ENCODE measurements around the gene PDE4D. TPM values are rescaled to one million over a fixed set of nuclear protein-coding genes. Genes with fewer than 3 reads are reported as not detected.

PDE4D gene
- total RNA-seq, 1 experiment from 2014 or later: 2.1 TPM

DNA sequence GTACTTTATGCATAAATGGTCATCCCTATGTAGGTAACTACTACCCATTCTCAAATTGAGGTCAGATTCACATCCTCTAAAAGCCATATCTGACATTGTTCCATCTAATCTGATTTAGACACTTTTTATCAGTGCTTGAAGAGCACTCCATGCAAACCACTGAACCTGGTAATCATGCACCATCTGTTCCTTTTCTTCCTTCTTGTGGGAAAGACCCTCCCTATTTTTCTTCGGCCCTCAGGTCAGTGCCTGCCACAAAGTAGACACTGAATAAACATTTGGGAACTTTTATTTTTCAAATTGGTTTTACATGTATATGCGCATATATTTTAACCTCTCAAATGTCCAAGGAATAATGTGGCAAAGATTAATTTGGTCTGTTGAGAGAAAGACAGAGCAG, 26.0 kb upstream of the PDE4D start:
- Histone ChIP-seq H3K18ac (ENCODE audit: insufficient read length, low read depth, low read length) (no peak overlapping the region), H2BK12ac (ENCODE audit: insufficient read length, low read depth, low read length) (no peak overlapping the region), H3K79me1 (ENCODE audit: insufficient read depth, low read depth, low read length, poor library complexity, severe bottlenecking) (no peaks in the 10 kb centered on the region), H3K9me3 (ENCODE audit: control insufficient read depth, low read depth, low read length) (no peaks in the 10 kb centered on the region), H4K91ac (ENCODE audit: insufficient read length, low read depth, low read length) (no peak overlapping the region), H3K23me2 (ENCODE audit: insufficient read length, low read depth, low read length, poor library complexity, severe bottlenecking) (no peaks in the 10 kb centered on the region), H3K27ac (ENCODE audit: insufficient read length, low read depth, low read length) (no peak overlapping the region), H2BK20ac (ENCODE audit: low read depth, low read length, poor library complexity, severe bottlenecking) (no peak overlapping the region), H3K14ac (ENCODE audit: insufficient read depth, low read length) (no peak overlapping the region), H3K79me2 (ENCODE audit: insufficient read depth, low read length) (no peaks in the 10 kb centered on the region), H3K27me3 (ENCODE audit: insufficient read depth, low read length) (no peaks in the 10 kb centered on the region), H2AFZ (ENCODE audit: low read length) (no peak overlapping the region), H4K8ac (replicated peaks; ENCODE audit: insufficient read length, low read depth, low read length) (no peak overlapping the region), H3K4me1 (ENCODE audit: insufficient read depth, low read length) (peaks cover 6% of the 10 kb centered on the region; the same call in 1 of the 2 replicates), H2AK5ac (ENCODE audit: insufficient read length, low read length) (no peak overlapping the region), H3K4ac (ENCODE audit: low read depth, low read length) (no peak overlapping the region), H3K9ac (ENCODE audit: extremely low read depth, insufficient read length, low read length) (no peak overlapping the region), H2BK120ac (ENCODE audit: low read depth, low read length, poor library complexity, severe bottlenecking) (no peak overlapping the region), H2BK5ac (ENCODE audit: insufficient read length, low read length) (no peak overlapping the region), H4K5ac (ENCODE audit: insufficient read length, low read depth, low read length) (no peak overlapping the region), H3T11ph (ENCODE audit: low read length) (no peak overlapping the region), H4K20me1 (ENCODE audit: control insufficient read depth, insufficient read depth, insufficient read length) (no peaks in the 10 kb centered on the region), H3K4me2 (ENCODE audit: insufficient read depth, insufficient read length, low read length) (no peak overlapping the region), H3K56ac (ENCODE audit: insufficient read length, low read depth, low read length) (no peak overlapping the region), H2BK15ac (ENCODE audit: low read depth, low read length) (no peak overlapping the region), H3K23ac (ENCODE audit: insufficient read length, low read depth, low read length) (no peak overlapping the region)
- TF ChIP-seq, protein P1, sequence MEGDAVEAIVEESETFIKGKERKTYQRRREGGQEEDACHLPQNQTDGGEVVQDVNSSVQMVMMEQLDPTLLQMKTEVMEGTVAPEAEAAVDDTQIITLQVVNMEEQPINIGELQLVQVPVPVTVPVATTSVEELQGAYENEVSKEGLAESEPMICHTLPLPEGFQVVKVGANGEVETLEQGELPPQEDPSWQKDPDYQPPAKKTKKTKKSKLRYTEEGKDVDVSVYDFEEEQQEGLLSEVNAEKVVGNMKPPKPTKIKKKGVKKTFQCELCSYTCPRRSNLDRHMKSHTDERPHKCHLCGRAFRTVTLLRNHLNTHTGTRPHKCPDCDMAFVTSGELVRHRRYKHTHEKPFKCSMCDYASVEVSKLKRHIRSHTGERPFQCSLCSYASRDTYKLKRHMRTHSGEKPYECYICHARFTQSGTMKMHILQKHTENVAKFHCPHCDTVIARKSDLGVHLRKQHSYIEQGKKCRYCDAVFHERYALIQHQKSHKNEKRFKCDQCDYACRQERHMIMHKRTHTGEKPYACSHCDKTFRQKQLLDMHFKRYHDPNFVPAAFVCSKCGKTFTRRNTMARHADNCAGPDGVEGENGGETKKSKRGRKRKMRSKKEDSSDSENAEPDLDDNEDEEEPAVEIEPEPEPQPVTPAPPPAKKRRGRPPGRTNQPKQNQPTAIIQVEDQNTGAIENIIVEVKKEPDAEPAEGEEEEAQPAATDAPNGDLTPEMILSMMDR (conservative IDR thresholded peaks at IDR 0.05): no peak
- no CpG with 5 or more reads among the region's 2 CpGs for WGBS (ENCODE audit: extremely low coverage, insufficient read length, low lambda C conversion rate)
- Mint-ChIP-seq H3K36me3 (ENCODE audit: insufficient read depth in 1 of 3, low read depth in 3 of 3) (no peaks in the 10 kb centered on the region), H3K4me3 (no peak overlapping the region), H3K27ac (no peak overlapping the region), H3K27me3 (ENCODE audit: low read depth) (peaks cover 3% of the 10 kb centered on the region; the same call in 1 of the 2 replicates), H3K9me3 (no peaks in the 10 kb centered on the region), H3K4me1 (peaks cover 9 to 13% of the 10 kb centered on the region in 2 experiments)
- DNase-seq: no peak
